Sigmoid colon (tissue), 4 donors: ENCODE measurements around the gene GPRC5B.

ENCODE experiments used
- EP300 ChIP-seq, 4 donors: sonication (generic); formaldehyde crosslinking; IDR thresholded peaks; one replicate each; pipeline ENCODE4 v1.6.1; 2017; ENCODE audit warnings: antibody characterized with exemption in 4 of 4
- POLR2AphosphoS5 ChIP-seq, 4 donors: sonication (generic); formaldehyde crosslinking; IDR thresholded peaks; one replicate each; pipeline ENCODE4 v1.6.1; 2017; ENCODE audit warnings: antibody characterized with exemption in 4 of 4
- TF ChIP-seq, protein P1 (sequence below), 4 experiments: fragments of 450-650 bp in 3 of 4; fragments of 200-600 bp in 1 of 4; IDR thresholded peaks; one replicate each; pipeline ENCODE4 v1.5.1; 2016 to 2019; ENCODE audit warnings: antibody characterized with exemption in 4 of 4, mild to moderate bottlenecking in 3 of 4, moderate library complexity in 2 of 4

DNA sequence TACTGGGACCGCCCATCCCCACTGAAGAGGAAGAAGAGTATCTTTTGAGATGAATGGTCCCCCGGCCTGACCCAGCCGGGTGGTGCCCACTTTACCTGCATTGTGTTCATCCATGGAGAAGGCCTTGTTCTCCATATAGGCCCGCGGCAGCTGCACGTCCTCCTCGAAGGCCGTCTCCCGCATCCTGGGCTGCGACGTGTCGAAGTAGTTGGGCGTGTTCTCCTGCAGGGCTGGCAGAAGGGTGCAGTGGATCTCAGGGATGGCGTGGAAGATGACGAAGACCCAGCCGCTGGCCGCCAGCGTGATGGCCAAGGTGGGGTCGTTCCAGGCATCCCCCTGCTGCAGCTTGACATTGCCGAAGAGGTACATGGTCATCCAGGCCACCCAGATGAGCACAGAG lies 12.9 kb downstream of the GPRC5B start:
- TF ChIP-seq, protein P1, sequence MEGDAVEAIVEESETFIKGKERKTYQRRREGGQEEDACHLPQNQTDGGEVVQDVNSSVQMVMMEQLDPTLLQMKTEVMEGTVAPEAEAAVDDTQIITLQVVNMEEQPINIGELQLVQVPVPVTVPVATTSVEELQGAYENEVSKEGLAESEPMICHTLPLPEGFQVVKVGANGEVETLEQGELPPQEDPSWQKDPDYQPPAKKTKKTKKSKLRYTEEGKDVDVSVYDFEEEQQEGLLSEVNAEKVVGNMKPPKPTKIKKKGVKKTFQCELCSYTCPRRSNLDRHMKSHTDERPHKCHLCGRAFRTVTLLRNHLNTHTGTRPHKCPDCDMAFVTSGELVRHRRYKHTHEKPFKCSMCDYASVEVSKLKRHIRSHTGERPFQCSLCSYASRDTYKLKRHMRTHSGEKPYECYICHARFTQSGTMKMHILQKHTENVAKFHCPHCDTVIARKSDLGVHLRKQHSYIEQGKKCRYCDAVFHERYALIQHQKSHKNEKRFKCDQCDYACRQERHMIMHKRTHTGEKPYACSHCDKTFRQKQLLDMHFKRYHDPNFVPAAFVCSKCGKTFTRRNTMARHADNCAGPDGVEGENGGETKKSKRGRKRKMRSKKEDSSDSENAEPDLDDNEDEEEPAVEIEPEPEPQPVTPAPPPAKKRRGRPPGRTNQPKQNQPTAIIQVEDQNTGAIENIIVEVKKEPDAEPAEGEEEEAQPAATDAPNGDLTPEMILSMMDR (IDR thresholded peaks at IDR 0.05), result no peak
- TF ChIP-seq EP300 (IDR thresholded peaks at IDR 0.05), result no peak
- TF ChIP-seq POLR2AphosphoS5 (IDR thresholded peaks at IDR 0.05), result no peak
